Ovary (tissue), 3 donors: ENCODE results near the gene GPC1.

Experiments
- EP300 ChIP-seq: sonication (generic); formaldehyde crosslinking; IDR thresholded peaks from one replicate; pipeline ENCODE4 v1.6.1; 2017; ENCODE audit warnings: antibody characterized with exemption
- POLR2A ChIP-seq: fragments of 450-650 bp; IDR thresholded peaks from one replicate; pipeline ENCODE4 v1.6.1; 2017; ENCODE audit warnings: antibody characterized with exemption, mild to moderate bottlenecking, moderate library complexity
- TF ChIP-seq, protein P1 (sequence below), 3 donors: fragments of 450-650 bp in 2 of 3; fragments of 200-600 bp in 1 of 3; IDR thresholded peaks; one replicate each; pipeline versions ENCODE4 v1.5.1 to v1.8.0; 2016 to 2022; ENCODE audit warnings: antibody characterized with exemption in 3 of 3, mild to moderate bottlenecking in 1 of 3
- donor health status: DM: no; HTN: no; CAD: no.

DNA sequence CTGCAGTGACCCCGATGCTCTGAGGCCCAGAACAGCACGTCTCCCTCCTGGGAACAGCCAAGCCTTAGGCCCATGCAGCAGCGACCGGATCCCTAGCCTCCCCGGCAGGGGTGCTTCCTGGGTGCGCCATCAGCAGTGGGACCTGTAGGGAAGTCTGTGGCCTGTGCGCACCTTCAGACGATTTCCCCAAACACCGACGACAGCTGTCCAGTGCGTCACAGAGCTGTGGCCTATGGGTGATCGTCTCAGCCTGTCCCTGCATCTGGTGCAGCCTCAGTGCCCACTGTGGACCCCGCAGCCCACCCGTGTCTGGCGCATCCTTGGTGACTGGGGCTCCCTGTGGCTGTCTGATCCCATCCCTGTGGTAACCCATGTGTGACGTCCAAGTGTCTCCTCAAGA, 9.0 kb downstream of the GPC1 start:
- TF ChIP-seq, protein P1, sequence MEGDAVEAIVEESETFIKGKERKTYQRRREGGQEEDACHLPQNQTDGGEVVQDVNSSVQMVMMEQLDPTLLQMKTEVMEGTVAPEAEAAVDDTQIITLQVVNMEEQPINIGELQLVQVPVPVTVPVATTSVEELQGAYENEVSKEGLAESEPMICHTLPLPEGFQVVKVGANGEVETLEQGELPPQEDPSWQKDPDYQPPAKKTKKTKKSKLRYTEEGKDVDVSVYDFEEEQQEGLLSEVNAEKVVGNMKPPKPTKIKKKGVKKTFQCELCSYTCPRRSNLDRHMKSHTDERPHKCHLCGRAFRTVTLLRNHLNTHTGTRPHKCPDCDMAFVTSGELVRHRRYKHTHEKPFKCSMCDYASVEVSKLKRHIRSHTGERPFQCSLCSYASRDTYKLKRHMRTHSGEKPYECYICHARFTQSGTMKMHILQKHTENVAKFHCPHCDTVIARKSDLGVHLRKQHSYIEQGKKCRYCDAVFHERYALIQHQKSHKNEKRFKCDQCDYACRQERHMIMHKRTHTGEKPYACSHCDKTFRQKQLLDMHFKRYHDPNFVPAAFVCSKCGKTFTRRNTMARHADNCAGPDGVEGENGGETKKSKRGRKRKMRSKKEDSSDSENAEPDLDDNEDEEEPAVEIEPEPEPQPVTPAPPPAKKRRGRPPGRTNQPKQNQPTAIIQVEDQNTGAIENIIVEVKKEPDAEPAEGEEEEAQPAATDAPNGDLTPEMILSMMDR (IDR thresholded peaks at IDR 0.05) = no peak
- TF ChIP-seq EP300 (no peak), POLR2A (no peak)
